Gastroesophageal sphincter (tissue), 3 donors: ENCODE results near the gene FYB1.

Source experiments
- EP300 ChIP-seq: sonication (generic); formaldehyde crosslinking; IDR thresholded peaks from one replicate; pipeline ENCODE4 v1.6.1; 2017; ENCODE audit warnings: antibody characterized with exemption, mild to moderate bottlenecking
- POLR2A ChIP-seq, 2 donors: fragments of 450-650 bp; IDR thresholded peaks; one replicate each; pipeline ENCODE4 v1.6.1; 2017; ENCODE audit warnings: antibody characterized with exemption in 2 of 2, mild to moderate bottlenecking in 2 of 2, moderate library complexity in 1 of 2
- POLR2AphosphoS5 ChIP-seq: sonication (generic); formaldehyde crosslinking; IDR thresholded peaks from one replicate; pipeline ENCODE4 v1.6.1; 2017; ENCODE audit warnings: antibody characterized with exemption
- TF ChIP-seq, protein P1 (sequence below), 4 experiments: fragments of 200-600 bp in 2 of 4; fragments of 450-650 bp in 2 of 4; sonication (generic) in 1 of 4; IDR thresholded peaks; one replicate each; pipeline ENCODE4 v1.5.1; 2017 to 2019; ENCODE audit warnings: antibody characterized with exemption in 4 of 4, mild to moderate bottlenecking in 2 of 4, moderate library complexity in 2 of 4

- TF ChIP-seq POLR2AphosphoS5: no peak
- TF ChIP-seq, protein P1, sequence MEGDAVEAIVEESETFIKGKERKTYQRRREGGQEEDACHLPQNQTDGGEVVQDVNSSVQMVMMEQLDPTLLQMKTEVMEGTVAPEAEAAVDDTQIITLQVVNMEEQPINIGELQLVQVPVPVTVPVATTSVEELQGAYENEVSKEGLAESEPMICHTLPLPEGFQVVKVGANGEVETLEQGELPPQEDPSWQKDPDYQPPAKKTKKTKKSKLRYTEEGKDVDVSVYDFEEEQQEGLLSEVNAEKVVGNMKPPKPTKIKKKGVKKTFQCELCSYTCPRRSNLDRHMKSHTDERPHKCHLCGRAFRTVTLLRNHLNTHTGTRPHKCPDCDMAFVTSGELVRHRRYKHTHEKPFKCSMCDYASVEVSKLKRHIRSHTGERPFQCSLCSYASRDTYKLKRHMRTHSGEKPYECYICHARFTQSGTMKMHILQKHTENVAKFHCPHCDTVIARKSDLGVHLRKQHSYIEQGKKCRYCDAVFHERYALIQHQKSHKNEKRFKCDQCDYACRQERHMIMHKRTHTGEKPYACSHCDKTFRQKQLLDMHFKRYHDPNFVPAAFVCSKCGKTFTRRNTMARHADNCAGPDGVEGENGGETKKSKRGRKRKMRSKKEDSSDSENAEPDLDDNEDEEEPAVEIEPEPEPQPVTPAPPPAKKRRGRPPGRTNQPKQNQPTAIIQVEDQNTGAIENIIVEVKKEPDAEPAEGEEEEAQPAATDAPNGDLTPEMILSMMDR (IDR thresholded peaks at IDR 0.05): no peak
- no peak for TF ChIP-seq EP300
- no peak for TF ChIP-seq POLR2A (IDR thresholded peaks at IDR 0.05)
These were observed 127.3 kb downstream of the FYB1 start for GRCh38 chr5:39091940-39092580.
